HEK293T (cell line): ENCODE data around the gene ME3.

Source experiments
- CTCF ChIA-PET: fragments of 350-600 bp; formaldehyde crosslinking; extraction: SDS; loops from one replicate; lab custom pipeline; 2021; ENCODE audit warnings: antibody characterized with exemption, inconsistent platforms; lab: Yijun Ruan, JAX
- POLR2A ChIA-PET: fragments of 350-600 bp; formaldehyde crosslinking; extraction: SDS; loops from one replicate; lab custom pipeline; 2020; ENCODE audit warnings: antibody characterized with exemption, inconsistent platforms; lab: Yijun Ruan, JAX
- DNase-seq: peaks from one replicate; pipeline ENCODE4 v3.0.0; 2012; ENCODE audit warnings: mixed read lengths; ENCODE audit errors: extremely low spot score
- ARNT ChIP-seq: fragments of 450-650 bp; IDR thresholded peaks from 2 replicates; pipeline ENCODE4 v1.6.1; 2017; ENCODE audit warnings: mild to moderate bottlenecking
- BHLHE40 ChIP-seq: fragments of 450-650 bp; IDR thresholded peaks from 2 replicates; pipeline ENCODE4 v1.6.1; 2016; ENCODE audit warnings: mild to moderate bottlenecking, moderate library complexity, borderline replicate concordance
- CTBP1 ChIP-seq: fragments of 450-650 bp; IDR thresholded peaks from 2 replicates; pipeline ENCODE4 v1.6.1; 2016; ENCODE audit warnings: borderline replicate concordance
- ELF4 ChIP-seq: fragments of 450-650 bp; IDR thresholded peaks from 2 replicates; pipeline ENCODE4 v1.6.1; 2017; ENCODE audit warnings: antibody characterized with exemption
- FOXA1 ChIP-seq: fragments of 450-650 bp; IDR thresholded peaks from 2 replicates; pipeline ENCODE4 v1.6.1; 2016; ENCODE audit warnings: mild to moderate bottlenecking
- FOXK2 ChIP-seq: fragments of 450-650 bp; IDR thresholded peaks from 2 replicates; pipeline ENCODE4 v1.6.1; 2016; ENCODE audit warnings: mild to moderate bottlenecking
- FOXM1 ChIP-seq: fragments of 450-650 bp; IDR thresholded peaks from 2 replicates; pipeline ENCODE4 v1.6.1; 2017; ENCODE audit warnings: mild to moderate bottlenecking, borderline replicate concordance
- HDGF ChIP-seq: fragments of 450-650 bp; IDR thresholded peaks from 2 replicates; pipeline ENCODE4 v1.6.1; 2017; ENCODE audit warnings: antibody characterized with exemption, borderline replicate concordance
- L3MBTL2 ChIP-seq: fragments of 450-650 bp; conservative IDR thresholded peaks from 2 replicates; pipeline ENCODE4 v1.6.1; 2016; ENCODE audit warnings: mild to moderate bottlenecking
- LEF1 ChIP-seq: fragments of 450-650 bp; IDR thresholded peaks from 2 replicates; pipeline ENCODE4 v1.6.1; 2017; ENCODE audit warnings: mild to moderate bottlenecking, borderline replicate concordance
- NFRKB ChIP-seq: fragments of 450-650 bp; IDR thresholded peaks from 2 replicates; pipeline ENCODE4 v1.6.1; 2016; ENCODE audit warnings: mild to moderate bottlenecking, moderate library complexity
- PKNOX1 ChIP-seq: fragments of 450-650 bp; IDR thresholded peaks from 2 replicates; pipeline ENCODE4 v1.6.1; 2016
- SP1 ChIP-seq: fragments of 450-650 bp; IDR thresholded peaks from 2 replicates; pipeline ENCODE4 v1.6.1; 2017
- SUZ12 ChIP-seq: fragments of 450-650 bp; IDR thresholded peaks from 2 replicates; pipeline ENCODE4 v1.6.1; 2016; ENCODE audit warnings: mild to moderate bottlenecking
- TARDBP ChIP-seq: fragments of 450-650 bp; IDR thresholded peaks from 2 replicates; pipeline ENCODE4 v1.6.1; 2016
- ZNF384 ChIP-seq: fragments of 450-650 bp; IDR thresholded peaks from 2 replicates; pipeline ENCODE4 v1.6.1; 2016

ME3 gene

GRCh38 chr11:86592047-86592591 lies 80.3 kb downstream of the ME3 start:
- no peak for DNase-seq

GRCh38 chr11:86591631-86592030 lies 80.8 kb downstream of the ME3 start:
- no peak for TF ChIP-seq ARNT
- no peak for TF ChIP-seq TARDBP
- TF ChIP-seq ELF4, result no peak
- TF ChIP-seq L3MBTL2, result no peak
- TF ChIP-seq BHLHE40, result no peak
- no peak for TF ChIP-seq HDGF
- TF ChIP-seq NFRKB, result no peak
- TF ChIP-seq SP1, result no peak
- no peak for TF ChIP-seq FOXM1
- TF ChIP-seq PKNOX1, result no peak
- TF ChIP-seq LEF1, result no peak
- TF ChIP-seq ZNF384, result no peak
- no peak for TF ChIP-seq FOXA1
- no peak for TF ChIP-seq CTBP1
- POLR2A ChIA-PET, result no interaction called here
- CTCF ChIA-PET, result interaction anchor here (1.9 to 2.7 kb wide), 2 partner anchors 17 to 20 kb away, joined by 9 to 14 read pairs; no protein-coding TSS in a partner anchor
- no peak for DNase-seq

More at GRCh38 chr11:86592047-86592591, 80.3 kb downstream of the ME3 start:
- CTCF ChIA-PET, result interaction anchor here (0.6 to 2.7 kb wide), 3 partner anchors 16 to 192 kb away, joined by 3 to 14 read pairs (median 9); no protein-coding TSS in a partner anchor
- POLR2A ChIA-PET, result interaction anchor here (1.0 kb wide), 1 partner anchor 20 kb away, joined by 3 read pairs; no protein-coding TSS in a partner anchor
- no peak for TF ChIP-seq SP1
- no peak for TF ChIP-seq TARDBP

GRCh38 chr11:86589856-86590589 lies 82.4 kb downstream of the ME3 start:
- TF ChIP-seq SP1 (no peak), FOXA1 (no peak), SUZ12 (no peak), CTBP1 (no peak), HDGF (no peak), FOXM1 (no peak), ARNT (no peak), TARDBP (no peak), ELF4 (no peak), FOXK2 (no peak), ZNF384 (no peak), BHLHE40 (no peak), PKNOX1 (no peak), L3MBTL2 (no peak)
- CTCF ChIA-PET, result interaction anchor here (0.7 to 0.9 kb wide), 3 partner anchors 18 to 256 kb away, joined by 3 to 5 read pairs (median 3); no protein-coding TSS in a partner anchor
- DNase-seq, result no peak
- POLR2A ChIA-PET, result interaction anchor here (0.8 kb wide), 1 partner anchor 46 kb away, joined by 3 read pairs; no protein-coding TSS in a partner anchor

- no peak for DNase-seq
- TF ChIP-seq TARDBP, result no peak
- ChIA-PET POLR2A (interaction anchor here (1.2 kb wide), 1 partner anchor 12 kb away, joined by 3 read pairs; no protein-coding TSS in a partner anchor), CTCF (interaction anchor here (0.8 to 1.7 kb wide), 2 partner anchors 13 to 18 kb away, joined by 3 read pairs; no protein-coding TSS in a partner anchor)
These were observed 83.2 kb downstream of the ME3 start for GRCh38 chr11:86589204-86589603.

- ChIA-PET CTCF (interaction anchor here (0.8 to 1.7 kb wide), 4 partner anchors 12 to 19 kb away, joined by 3 to 4 read pairs (median 3); no protein-coding TSS in a partner anchor), POLR2A (interaction anchor here (1.2 kb wide), 1 partner anchor 12 kb away, joined by 3 read pairs; no protein-coding TSS in a partner anchor)
- no peak for DNase-seq
- TF ChIP-seq FOXK2 (no peak), FOXA1 (no peak)
These were observed 83.8 kb downstream of the ME3 start for GRCh38 chr11:86588566-86589090.

GRCh38 chr11:86587264-86588193 lies 84.9 kb downstream of the ME3 start:
- POLR2A ChIA-PET, result interaction anchor here (1.2 kb wide), 1 partner anchor 10 kb away, joined by 3 read pairs; no protein-coding TSS in a partner anchor
- TF ChIP-seq FOXK2, result no peak
- no peak for TF ChIP-seq ARNT
- no peak for TF ChIP-seq CTBP1
- TF ChIP-seq PKNOX1, result no peak
- no peak for TF ChIP-seq TARDBP
- no peak for TF ChIP-seq SUZ12
- TF ChIP-seq FOXM1, result no peak
- TF ChIP-seq NFRKB, result no peak
- TF ChIP-seq ZNF384, result no peak
- no peak for TF ChIP-seq HDGF
- TF ChIP-seq SP1, result no peak
- TF ChIP-seq FOXA1, result no peak
- TF ChIP-seq L3MBTL2, result no peak
- CTCF ChIA-PET, result interaction anchor here (1.0 to 1.9 kb wide), 4 partner anchors 16 to 21 kb away, joined by 3 to 6 read pairs (median 3); no protein-coding TSS in a partner anchor

More at GRCh38 chr11:86587264-86588193, 84.9 kb downstream of the ME3 start:
- DNase-seq, result no peak
